ENCODE results near the gene COL13A1.

Gene COL13A1

DNA sequence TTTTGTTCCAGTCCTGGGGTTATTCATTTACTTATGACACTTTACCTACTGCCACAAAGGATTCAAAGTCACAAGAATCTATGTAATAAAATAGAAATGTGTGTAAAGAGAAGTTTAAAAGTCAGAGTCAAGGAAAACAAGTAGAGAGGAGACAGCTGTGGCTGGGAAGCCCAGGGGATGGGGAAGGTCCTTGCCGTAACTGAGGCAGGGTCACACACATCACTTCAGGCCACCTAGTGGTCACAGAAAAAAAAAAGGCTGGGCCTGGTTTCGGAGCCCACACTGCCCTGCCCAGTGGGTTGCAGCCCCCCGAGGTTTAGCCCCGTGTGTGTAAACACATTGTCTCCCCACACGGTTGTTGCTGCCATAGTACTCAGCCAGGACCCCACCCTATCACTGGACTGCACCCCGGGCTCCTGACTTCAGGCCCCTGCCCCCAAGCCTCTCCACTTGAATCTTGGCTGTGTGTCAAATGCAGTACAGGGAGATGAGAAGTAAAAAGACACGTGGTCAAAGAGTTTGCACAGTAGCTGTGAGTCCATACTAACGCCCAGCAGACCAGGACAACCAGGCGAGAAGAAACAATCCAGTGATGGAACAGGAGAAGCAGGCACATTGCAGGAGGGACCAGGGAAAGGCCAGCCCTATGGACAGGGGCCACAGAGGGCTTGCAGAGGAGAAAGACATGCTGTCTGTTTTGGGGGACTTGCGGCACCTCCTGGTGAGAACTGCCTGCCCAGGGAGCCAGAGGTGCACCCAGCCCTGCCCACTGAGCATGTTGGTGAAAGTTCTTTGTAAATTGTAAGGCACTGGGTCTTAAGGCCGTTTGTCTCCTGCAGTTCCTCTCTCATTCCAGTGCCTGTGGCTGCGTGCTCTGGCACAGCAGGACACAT, 159.5 kb downstream of the COL13A1 start:
- ATAC-seq (ENCODE audit: low read depth) (no peak), DNase-seq (ENCODE audit: low spot score) (no peak)
- no peak overlapping the region for H3K27ac ChIP-seq (ENCODE audit: poor library complexity, severe bottlenecking)
- TF ChIP-seq, protein P1, sequence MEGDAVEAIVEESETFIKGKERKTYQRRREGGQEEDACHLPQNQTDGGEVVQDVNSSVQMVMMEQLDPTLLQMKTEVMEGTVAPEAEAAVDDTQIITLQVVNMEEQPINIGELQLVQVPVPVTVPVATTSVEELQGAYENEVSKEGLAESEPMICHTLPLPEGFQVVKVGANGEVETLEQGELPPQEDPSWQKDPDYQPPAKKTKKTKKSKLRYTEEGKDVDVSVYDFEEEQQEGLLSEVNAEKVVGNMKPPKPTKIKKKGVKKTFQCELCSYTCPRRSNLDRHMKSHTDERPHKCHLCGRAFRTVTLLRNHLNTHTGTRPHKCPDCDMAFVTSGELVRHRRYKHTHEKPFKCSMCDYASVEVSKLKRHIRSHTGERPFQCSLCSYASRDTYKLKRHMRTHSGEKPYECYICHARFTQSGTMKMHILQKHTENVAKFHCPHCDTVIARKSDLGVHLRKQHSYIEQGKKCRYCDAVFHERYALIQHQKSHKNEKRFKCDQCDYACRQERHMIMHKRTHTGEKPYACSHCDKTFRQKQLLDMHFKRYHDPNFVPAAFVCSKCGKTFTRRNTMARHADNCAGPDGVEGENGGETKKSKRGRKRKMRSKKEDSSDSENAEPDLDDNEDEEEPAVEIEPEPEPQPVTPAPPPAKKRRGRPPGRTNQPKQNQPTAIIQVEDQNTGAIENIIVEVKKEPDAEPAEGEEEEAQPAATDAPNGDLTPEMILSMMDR (IDR thresholded peaks at IDR 0.05; ENCODE audit: poor library complexity, severe bottlenecking) = peak; percentile 26
- no peaks in the 10 kb centered on the region for H3K36me3 ChIP-seq (ENCODE audit: low read depth)
- H3K4me3 ChIP-seq (ENCODE audit: severe bottlenecking) = no peak overlapping the region
- no peaks in the 10 kb centered on the region for H3K4me1 ChIP-seq (ENCODE audit: insufficient read depth, poor library complexity, severe bottlenecking)
- H3K9me3 ChIP-seq (ENCODE audit: severe bottlenecking) = no peaks in the 10 kb centered on the region
- no peaks in the 10 kb centered on the region for H3K27me3 ChIP-seq (ENCODE audit: insufficient read depth, poor library complexity, severe bottlenecking)

DNA sequence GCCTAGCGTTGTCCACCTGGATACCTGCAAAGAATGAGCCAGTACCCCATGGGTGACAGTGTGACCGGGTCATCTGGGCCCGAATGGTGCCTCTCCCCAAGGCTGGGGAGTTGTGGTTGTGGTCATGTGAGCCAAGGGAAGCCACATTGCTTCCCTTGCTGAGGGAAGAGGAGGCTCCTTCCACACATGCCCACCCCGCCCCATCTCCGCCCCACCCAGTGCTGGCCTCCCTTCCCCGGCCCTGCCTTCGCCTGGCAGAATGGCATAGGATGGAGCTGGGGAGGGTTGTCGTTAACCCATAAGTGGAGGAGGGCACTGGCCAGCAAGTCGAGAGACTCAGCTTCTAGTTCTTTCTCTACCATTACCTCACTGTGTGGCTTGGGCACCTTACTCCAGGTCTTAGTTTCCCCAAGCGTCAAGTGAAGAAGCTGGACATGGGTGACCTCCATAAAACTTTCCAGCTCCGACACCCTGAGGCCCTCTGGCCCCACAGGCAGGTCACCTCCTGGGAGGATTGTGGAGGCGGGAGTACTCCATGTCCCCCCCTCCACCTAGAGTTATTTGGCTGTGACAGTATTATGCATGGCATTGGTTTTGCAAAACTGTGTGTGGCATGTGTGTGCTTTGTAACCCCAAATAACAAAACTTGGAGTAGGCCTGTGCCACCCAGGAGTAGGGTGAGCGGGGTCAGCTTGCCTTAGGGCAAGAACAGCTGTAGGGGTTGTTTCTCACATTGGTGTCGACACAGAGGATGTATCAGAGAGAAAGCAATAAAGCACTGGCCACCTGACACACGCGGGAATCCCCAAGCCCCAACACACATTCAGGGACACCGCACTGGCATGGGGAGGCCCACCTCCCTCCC, 160.4 kb downstream of the COL13A1 start:
- Histone ChIP-seq H3K27me3 (ENCODE audit: insufficient read depth, poor library complexity, severe bottlenecking) (no peaks in the 10 kb centered on the region), H3K4me1 (ENCODE audit: insufficient read depth, poor library complexity, severe bottlenecking) (no peaks in the 10 kb centered on the region), H3K4me3 (ENCODE audit: severe bottlenecking) (no peak overlapping the region), H3K36me3 (ENCODE audit: low read depth) (no peaks in the 10 kb centered on the region), H3K27ac (ENCODE audit: poor library complexity, severe bottlenecking) (no peak overlapping the region), H3K9me3 (ENCODE audit: severe bottlenecking) (no peaks in the 10 kb centered on the region)
- TF ChIP-seq, protein P1 (IDR thresholded peaks at IDR 0.05; ENCODE audit: poor library complexity, severe bottlenecking) = no peak
- DNase-seq (ENCODE audit: low spot score) = no peak
- ATAC-seq (ENCODE audit: low read depth) = no peak

DNA sequence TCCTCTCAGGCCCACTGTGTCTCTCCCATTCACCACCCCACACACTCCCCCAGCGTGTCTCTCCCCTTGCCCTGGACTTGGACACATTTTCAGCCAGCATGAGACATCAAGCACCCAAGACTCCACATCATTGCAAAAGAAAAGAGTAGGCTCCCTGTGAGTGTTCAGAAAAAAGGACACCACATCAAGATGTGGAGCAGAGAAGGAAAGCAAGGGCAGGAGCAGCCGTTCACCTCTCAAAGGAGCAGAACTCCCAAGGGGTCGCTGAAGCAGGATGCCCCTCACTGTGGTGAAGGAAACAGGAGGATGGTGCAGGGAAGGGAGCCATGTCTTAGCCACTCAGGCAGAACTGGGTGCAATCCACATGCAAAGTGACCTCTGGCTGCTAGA, 161.0 kb downstream of the COL13A1 start:
- Histone ChIP-seq H3K27ac (ENCODE audit: poor library complexity, severe bottlenecking) (no peak overlapping the region), H3K4me3 (ENCODE audit: severe bottlenecking) (no peak overlapping the region), H3K4me1 (ENCODE audit: insufficient read depth, poor library complexity, severe bottlenecking) (no peaks in the 10 kb centered on the region), H3K9me3 (ENCODE audit: severe bottlenecking) (no peaks in the 10 kb centered on the region), H3K36me3 (ENCODE audit: low read depth) (no peaks in the 10 kb centered on the region), H3K27me3 (ENCODE audit: insufficient read depth, poor library complexity, severe bottlenecking) (no peaks in the 10 kb centered on the region)
- no peak for DNase-seq (ENCODE audit: low spot score)
- ATAC-seq (ENCODE audit: low read depth) = no peak
- TF ChIP-seq, protein P1 (IDR thresholded peaks at IDR 0.05; ENCODE audit: poor library complexity, severe bottlenecking) = no peak

DNA sequence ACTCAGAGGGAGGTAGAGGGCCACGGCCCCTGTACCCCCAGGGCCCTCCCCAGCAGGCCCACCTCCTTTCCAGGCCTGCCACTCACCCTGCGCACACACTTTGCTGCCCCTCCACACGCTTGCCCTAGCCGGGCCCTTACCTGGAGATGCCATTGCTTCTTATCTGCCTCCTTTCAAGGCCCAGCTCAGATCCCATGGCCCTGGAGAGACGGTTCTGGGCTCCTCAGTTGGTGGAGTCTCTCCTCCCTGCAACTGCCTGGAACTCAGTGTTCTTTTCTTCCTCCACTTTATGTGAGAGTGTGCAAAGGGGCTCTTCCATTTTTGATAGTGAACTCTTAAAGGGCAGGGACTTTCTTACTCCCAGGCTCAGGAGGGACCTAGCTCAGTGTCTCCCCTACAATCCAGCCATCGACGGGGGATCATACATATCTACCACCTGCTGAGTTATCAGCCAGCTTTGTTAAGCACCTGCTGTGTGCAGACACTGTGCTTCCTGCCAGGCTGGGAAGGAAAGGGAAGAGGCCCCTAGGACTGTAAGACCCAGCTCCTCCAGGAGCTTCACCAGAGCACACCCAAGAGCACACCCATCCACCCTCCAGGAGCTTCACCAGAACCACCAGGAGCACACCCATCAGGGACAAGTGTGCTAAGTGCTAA, 161.6 kb downstream of the COL13A1 start:
- TF ChIP-seq, protein P1 (IDR thresholded peaks at IDR 0.05; ENCODE audit: poor library complexity, severe bottlenecking) = no peak
- DNase-seq (ENCODE audit: low spot score) (no peak), ATAC-seq (ENCODE audit: low read depth) (no peak)
- Histone ChIP-seq H3K4me3 (ENCODE audit: severe bottlenecking) (no peak overlapping the region), H3K36me3 (ENCODE audit: low read depth) (no peaks in the 10 kb centered on the region), H3K4me1 (ENCODE audit: insufficient read depth, poor library complexity, severe bottlenecking) (no peaks in the 10 kb centered on the region), H3K27me3 (ENCODE audit: insufficient read depth, poor library complexity, severe bottlenecking) (no peaks in the 10 kb centered on the region), H3K27ac (ENCODE audit: poor library complexity, severe bottlenecking) (no peak overlapping the region), H3K9me3 (ENCODE audit: severe bottlenecking) (no peaks in the 10 kb centered on the region)
